ENCODE results near the gene SLC39A8.

Gene SLC39A8

DNA sequence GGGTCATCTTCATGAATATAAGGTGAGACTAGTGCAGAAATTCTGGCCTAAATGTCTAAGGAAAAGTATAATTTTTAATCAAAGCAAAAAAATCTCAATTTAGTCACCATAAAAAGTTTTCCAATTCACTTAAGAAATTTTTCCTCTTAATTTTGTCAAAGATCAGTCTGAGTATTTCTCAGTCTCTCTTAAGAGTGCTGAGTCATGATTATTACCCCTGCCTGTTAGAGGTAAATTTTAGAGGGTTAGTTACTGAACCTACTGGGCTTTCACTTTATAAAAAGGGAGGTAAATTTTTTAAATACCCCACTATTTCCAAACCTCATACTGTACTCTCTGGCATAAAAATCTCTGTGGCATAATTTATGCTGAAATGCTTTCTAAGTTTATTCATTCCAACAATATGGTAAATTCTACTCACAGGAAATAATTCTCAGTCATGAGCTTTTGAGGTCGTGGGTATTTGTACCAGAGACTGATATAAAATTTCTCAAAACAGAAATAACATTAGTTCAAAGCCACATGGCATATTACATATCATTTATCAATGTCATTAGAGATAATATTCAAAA, 122.4 kb downstream of the SLC39A8 start:
- ATAC-seq = no peak

DNA sequence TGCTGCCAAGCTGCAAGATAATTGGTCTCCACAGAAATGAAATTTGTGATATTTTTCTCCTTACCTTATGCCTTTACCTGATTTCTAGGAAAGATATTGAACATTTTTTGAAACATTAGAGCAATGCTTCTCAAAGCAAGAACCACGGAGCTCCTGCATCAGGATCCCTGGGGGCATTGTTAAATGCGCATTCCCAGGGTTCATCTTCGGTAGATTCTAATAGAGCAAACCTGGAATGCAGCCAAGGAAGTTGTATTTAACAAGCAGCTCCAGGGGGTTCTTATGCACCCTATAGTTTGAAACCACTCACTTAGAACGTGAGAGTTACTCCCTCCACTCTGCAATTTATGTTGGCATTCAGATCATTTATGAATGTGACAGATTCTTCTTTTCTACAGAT, 126.2 kb downstream of the SLC39A8 start:
- no peak for ATAC-seq

DNA sequence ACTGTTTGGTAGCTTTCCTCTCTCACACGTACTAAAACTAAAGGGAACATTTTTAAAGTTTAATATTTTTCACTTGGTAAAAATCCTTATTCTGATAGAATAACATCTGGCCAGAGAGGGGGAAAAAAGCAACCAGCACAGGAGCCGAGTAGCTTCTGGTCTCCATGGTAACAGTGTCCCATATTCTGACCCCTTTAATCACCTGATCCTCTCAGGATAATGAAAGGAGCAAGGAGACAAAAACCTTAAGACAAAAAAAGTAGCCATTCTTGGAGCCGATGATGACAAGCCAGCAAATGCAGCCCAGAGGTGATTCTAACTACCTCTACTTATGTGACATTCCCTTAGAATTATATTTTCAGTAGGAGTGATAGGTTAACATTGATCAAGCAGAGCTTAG, 126.6 kb downstream of the SLC39A8 start:
- no peak for ATAC-seq

DNA sequence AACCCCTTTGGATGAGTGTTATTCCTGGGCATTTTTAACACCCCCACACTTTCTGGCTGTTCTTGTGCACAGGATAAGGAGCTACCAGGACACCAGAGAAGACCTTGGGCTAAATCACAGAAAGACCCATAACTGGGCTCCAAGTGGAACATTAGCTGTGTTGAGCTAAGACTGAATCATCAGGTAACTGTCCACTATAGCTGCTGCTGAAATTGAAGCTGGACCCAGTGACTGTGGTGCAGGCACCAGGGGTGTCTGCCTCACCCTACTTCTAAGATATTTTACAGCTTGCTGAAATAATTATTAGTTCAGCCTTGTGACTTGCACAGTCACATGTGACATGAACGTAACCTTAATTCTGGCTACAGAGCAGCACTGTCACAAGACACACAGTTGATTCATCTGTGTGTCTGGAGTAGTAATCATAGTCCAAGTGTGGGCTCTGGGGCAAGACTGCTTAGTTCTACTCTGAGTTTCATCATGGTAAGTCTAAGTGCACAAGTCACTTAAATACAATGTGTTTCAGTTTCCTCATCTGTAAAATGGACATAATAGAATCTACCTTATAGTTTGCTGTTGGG, 127.4 kb downstream of the SLC39A8 start:
- no peak for ATAC-seq

DNA sequence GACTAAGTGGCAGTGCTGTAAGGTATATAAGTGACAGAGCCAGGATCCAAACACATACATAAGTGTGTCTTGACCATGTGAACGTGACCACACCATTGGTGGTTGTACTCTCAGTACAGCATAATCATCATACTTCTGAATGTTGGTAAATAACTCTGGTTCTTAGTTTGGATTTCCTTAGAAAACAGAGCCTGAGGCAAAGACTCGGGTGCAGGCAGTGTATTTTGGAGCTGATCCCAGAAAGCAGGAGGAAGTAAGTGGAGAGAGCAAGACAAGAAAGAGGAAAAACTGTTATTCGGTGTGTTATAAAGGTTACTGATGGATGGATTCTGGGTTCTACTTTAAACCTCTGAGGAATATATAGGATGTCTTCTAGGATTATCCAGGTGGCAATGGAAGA, 127.9 kb downstream of the SLC39A8 start:
- ATAC-seq = no peak

DNA sequence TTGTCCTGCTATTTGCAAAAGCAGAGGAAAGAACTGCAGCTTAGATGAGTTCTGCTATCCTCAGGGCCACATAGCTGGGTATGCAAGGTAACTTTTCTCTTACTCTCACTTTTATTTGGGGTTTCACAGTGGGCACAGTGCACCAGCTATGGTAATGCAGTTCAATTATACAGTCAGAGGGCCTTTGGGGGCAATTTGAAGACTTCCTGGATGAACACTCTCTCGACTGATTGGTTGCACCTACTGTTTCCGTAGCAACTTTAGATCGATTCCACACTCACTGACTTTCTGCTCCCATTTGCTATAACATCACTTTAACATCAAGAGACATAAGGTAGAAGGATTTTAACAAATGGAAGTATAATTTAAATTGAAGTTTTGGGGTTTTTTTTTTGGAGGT, 128.6 kb downstream of the SLC39A8 start:
- no peak for ATAC-seq

DNA sequence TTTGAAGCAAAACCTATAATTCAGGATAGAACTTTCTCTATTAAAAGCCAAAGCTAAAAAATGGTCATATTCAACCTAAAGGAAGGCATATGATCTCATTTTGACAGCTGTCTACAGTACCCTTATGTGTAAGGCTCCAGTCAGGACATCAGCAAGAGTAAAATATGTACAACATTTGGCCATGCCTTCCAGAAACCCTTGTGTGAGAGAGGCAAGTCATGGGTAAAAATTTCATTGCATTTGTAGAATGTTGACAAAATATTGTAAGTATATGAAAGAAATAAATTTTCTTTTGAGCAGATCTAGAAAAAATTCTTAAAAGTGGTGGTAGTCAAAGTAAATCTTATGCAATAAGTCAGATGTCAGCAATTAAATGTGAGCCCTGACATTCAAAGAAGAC, 132.3 kb downstream of the SLC39A8 start:
- no peak for ATAC-seq

All from activated CD4-positive, CD25-positive, alpha-beta regulatory T cell treated with anti-CD3 and anti-CD28 coated beads, Interleukin-2, amount 50 U/mL, for 24 hours (primary cell).